IMR-90 (cell line): ENCODE data around the gene BRPF1. TPM values are rescaled to one million over a fixed set of nuclear protein-coding genes. Genes with fewer than 3 reads are reported as not detected.

ENCODE experiments used
- ATAC-seq: fragments of 200-7000 bp; cut with Tn5 transposase; 2 replicates; pipeline ENCODE4 v1.9.1; 2020; ENCODE audit warnings: low read depth, mild to moderate bottlenecking, moderate library complexity
- BruUV-seq: library from RNA; stranded (reverse); fragments of 400-500 nt; replicated peaks from 2 replicates; lab custom pipeline; 2021; lab: Mats Ljungman, UMichigan
- CTCF ChIA-PET: fragments of 300-600 bp; formaldehyde crosslinking; extraction: SDS; loops from one replicate; lab custom pipeline; 2021; ENCODE audit warnings: antibody characterized with exemption; lab: Yijun Ruan, JAX
- POLR2A ChIA-PET: fragments of 300-600 bp; sonication (Branson Sonifier 250); formaldehyde crosslinking; loops from one replicate; lab custom pipeline; 2022; ENCODE audit warnings: antibody characterized with exemption; ENCODE audit not compliant: unreplicated experiment; lab: Charles Lee
- DNase-seq: peaks from one replicate; pipeline ENCODE4 v3.0.0; 2013
- H2AFZ ChIP-seq: replicated peaks from 2 replicates; pipeline ENCODE3; 2013; ENCODE audit warnings: low read length, mild to moderate bottlenecking; ENCODE audit not compliant: poor library complexity
- H2AK5ac ChIP-seq: 2 replicates; pipeline ENCODE4 v1.6.1; 2013; ENCODE audit warnings: low read depth, low read length, inconsistent platforms
- H2AK9ac ChIP-seq: replicated peaks from 2 replicates; pipeline ENCODE3; 2013; ENCODE audit warnings: mild to moderate bottlenecking, low read depth, low read length, moderate library complexity; ENCODE audit not compliant: poor library complexity
- H2BK120ac ChIP-seq: 2 replicates; pipeline ENCODE4 v1.6.1; 2013; ENCODE audit warnings: low read depth, low read length, inconsistent platforms
- H2BK15ac ChIP-seq: 3 replicates; pipeline ENCODE4 v1.6.1; 2013; ENCODE audit warnings: low read depth, low read length, inconsistent platforms
- H2BK20ac ChIP-seq: 2 replicates; pipeline ENCODE4 v1.6.1; 2013; ENCODE audit warnings: low read depth, mild to moderate bottlenecking, inconsistent platforms, low read length, moderate library complexity
- H2BK5ac ChIP-seq: 2 replicates; pipeline ENCODE4 v1.6.1; 2013; ENCODE audit warnings: mild to moderate bottlenecking, low read depth, low read length, inconsistent platforms; ENCODE audit not compliant: poor library complexity, severe bottlenecking
- H3K14ac ChIP-seq: replicated peaks from 2 replicates; pipeline ENCODE4 v1.6.1; 2013; ENCODE audit warnings: low read depth, low read length, inconsistent platforms
- H3K18ac ChIP-seq: 2 replicates; pipeline ENCODE4 v1.6.1; 2013; ENCODE audit warnings: low read depth, low read length, control low read depth
- H3K23ac ChIP-seq: 2 replicates; pipeline ENCODE4 v1.6.1; 2013; ENCODE audit warnings: low read depth, low read length, inconsistent platforms
- H3K27ac ChIP-seq: 2 replicates; pipeline ENCODE4 v1.5.1; 2013; ENCODE audit warnings: mild to moderate bottlenecking, control low read depth, low read length; ENCODE audit not compliant: insufficient read depth
- H3K27me3 ChIP-seq: 2 replicates; pipeline ENCODE4 v1.6.1; 2013; ENCODE audit warnings: low read length; ENCODE audit not compliant: control insufficient read depth, insufficient read depth
- H3K36me3 ChIP-seq: 2 replicates; pipeline ENCODE4 v1.6.1; 2013; ENCODE audit warnings: low read length, mixed read lengths; ENCODE audit not compliant: control insufficient read depth, insufficient read depth
- H3K4ac ChIP-seq: 2 replicates; pipeline ENCODE4 v1.6.1; 2013; ENCODE audit warnings: low read depth, low read length, inconsistent platforms
- H3K4me1 ChIP-seq: 2 replicates; pipeline ENCODE4 v1.6.1; 2013; ENCODE audit warnings: low read length, mixed read lengths; ENCODE audit not compliant: control insufficient read depth, insufficient read depth
- H3K4me2 ChIP-seq: 2 replicates; pipeline ENCODE4 v1.6.1; 2013; ENCODE audit warnings: low read depth, mild to moderate bottlenecking, control low read depth, low read length, moderate library complexity
- H3K4me3 ChIP-seq: 2 replicates; pipeline ENCODE4 v1.5.1; 2013; ENCODE audit warnings: low read depth, mild to moderate bottlenecking, control low read depth, low read length, moderate library complexity; ENCODE audit not compliant: insufficient read depth
- H3K56ac ChIP-seq: 2 replicates; pipeline ENCODE4 v1.6.1; 2013; ENCODE audit warnings: low read length, inconsistent platforms; ENCODE audit not compliant: insufficient read depth; ENCODE audit errors: extremely low read depth
- H3K79me1 ChIP-seq, 2 experiments: 2 replicates each; pipeline ENCODE4 v1.6.1; 2013; ENCODE audit warnings: low read length in 2 of 2, inconsistent platforms in 1 of 2, low read depth in 1 of 2
- H3K9ac ChIP-seq: 2 replicates; pipeline ENCODE4 v1.6.1; 2013; ENCODE audit warnings: low read depth, low read length, control low read depth
- H3K9me1 ChIP-seq: 2 replicates; pipeline ENCODE4 v1.6.1; 2013; ENCODE audit warnings: low read length, inconsistent platforms; ENCODE audit not compliant: insufficient read depth
- H3K9me3 ChIP-seq: 2 replicates; pipeline ENCODE4 v1.6.1; 2013; ENCODE audit warnings: low read length; ENCODE audit not compliant: control insufficient read depth, insufficient read depth
- H4K20me1 ChIP-seq: 2 replicates; pipeline ENCODE4 v1.6.1; 2013; ENCODE audit warnings: low read length, inconsistent platforms; ENCODE audit not compliant: insufficient read depth
- H4K5ac ChIP-seq: 2 replicates; pipeline ENCODE4 v1.6.1; 2013; ENCODE audit warnings: mild to moderate bottlenecking, low read depth, low read length, control low read depth
- H4K8ac ChIP-seq, 2 experiments: 2 replicates each; pipeline ENCODE4 v1.6.1; 2013; ENCODE audit warnings: low read depth in 2 of 2, low read length in 2 of 2, control low read depth in 1 of 2, inconsistent platforms in 1 of 2
- H4K91ac ChIP-seq: 2 replicates; pipeline ENCODE4 v1.6.1; 2013; ENCODE audit warnings: low read depth, low read length, inconsistent platforms; ENCODE audit not compliant: insufficient read depth
- BHLHE40 ChIP-seq: fragments of 150-350 bp; IDR thresholded peaks from 2 replicates; pipeline ENCODE4 v1.6.1; 2016; ENCODE audit warnings: mild to moderate bottlenecking, low read depth, low read length
- CEBPB ChIP-seq: IDR thresholded peaks from 2 replicates; pipeline ENCODE4 v1.6.1; 2012; ENCODE audit warnings: low read depth, low read length, improper control_type of control experiment
- MXI1 ChIP-seq: IDR thresholded peaks from 2 replicates; pipeline ENCODE4 v1.6.1; 2012; ENCODE audit warnings: low read depth, mild to moderate bottlenecking, low read length, moderate library complexity, borderline replicate concordance
- NFE2L2 ChIP-seq: fragments of 150-350 bp; IDR thresholded peaks from 2 replicates; pipeline ENCODE4 v1.6.1; 2016; ENCODE audit warnings: low read depth, mild to moderate bottlenecking, low read length
- POLR2A ChIP-seq: IDR thresholded peaks from 2 replicates; pipeline ENCODE4 v1.6.1; 2012; ENCODE audit warnings: mild to moderate bottlenecking, low read depth, low read length
- RCOR1 ChIP-seq: IDR thresholded peaks from 2 replicates; pipeline ENCODE4 v1.6.1; 2012; ENCODE audit warnings: mild to moderate bottlenecking, low read length, improper control_type of control experiment; ENCODE audit not compliant: insufficient replicate concordance
- RFX5 ChIP-seq: IDR thresholded peaks from 2 replicates; pipeline ENCODE4 v1.8.0; 2012; ENCODE audit warnings: low read depth, mild to moderate bottlenecking, low read length, moderate library complexity
- WGBS, 2 experiments: methylation state at CpG; one replicate each; pipeline versions ENCODE4 v1.1.5 to v1.1.7; 2013; ENCODE audit warnings: missing lambda C conversion rate in 2 of 2; ENCODE audit not compliant: insufficient read length in 1 of 2; ENCODE audit errors: extremely low coverage in 2 of 2; 5-methylcytosine and 5-hydroxymethylcytosine counted together
- dilution Hi-C: fragments of 300-500 bp; cut with HindIII; formaldehyde crosslinking; loops from one replicate; pipeline ENCODE4 v1.14.3; 2018; ENCODE audit warnings: low sequenced_read_pairs; ENCODE audit not compliant: unreplicated experiment
- in situ Hi-C: fragments of 300-500 bp; cut with MboI; formaldehyde crosslinking; loops from 3 replicates; pipeline ENCODE4 v1.14.3; 2019; ENCODE audit warnings: low sequenced_read_pairs, inconsistent platforms, mixed read lengths
- intact Hi-C: fragments of 100-400 bp; cut with micrococcal nuclease; formaldehyde crosslinking; loops from 2 replicates; pipeline ENCODE4 v1.10.0; 2022
- polyA plus RNA-seq, 3 experiments: library from polyadenylated mRNA; depleted of rRNA; stranded (reverse); fragments of >200 nt; gene quantifications; 2 replicates each; pipeline ENCODE4 v1.2.3, GENCODE V29; 2012; ENCODE audit warnings: low replicate concordance in 1 of 3
- total RNA-seq: library from RNA; depleted of rRNA; stranded (reverse); fragments of >200 nt; gene quantifications from 2 replicates; pipeline ENCODE4 v1.2.3, GENCODE V29; 2012
- TF ChIP-seq, protein P1 (sequence below): conservative IDR thresholded peaks from 2 replicates; pipeline ENCODE4 v1.5.1; 2012; ENCODE audit warnings: mild to moderate bottlenecking, low read depth, low read length, improper control_type of control experiment

Gene BRPF1
- total and polyA plus RNA-seq, 2 of the 4 experiments (the other 2 are of a cell fraction) = 13.6 to 15.6 TPM

DNA sequence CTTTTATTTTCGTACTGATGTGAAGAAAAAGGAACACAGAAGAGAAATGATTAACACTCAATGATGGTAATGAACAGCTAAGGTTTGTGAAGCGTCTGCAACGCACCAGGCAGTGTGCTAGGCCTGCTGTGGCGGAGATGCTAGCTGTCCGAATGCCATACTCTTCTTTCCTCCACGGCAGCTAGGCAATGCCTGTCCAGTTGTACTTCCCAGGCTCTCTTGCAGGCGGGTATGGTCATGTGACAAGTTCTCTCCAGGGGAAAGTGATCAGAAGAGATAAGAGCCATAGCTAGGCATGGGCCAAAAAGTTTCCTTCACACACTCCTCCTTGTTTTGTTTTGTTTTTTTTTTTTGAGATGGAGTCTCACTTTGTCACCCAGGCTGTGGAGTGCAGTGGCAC lies 54.1 kb downstream of the BRPF1 start:
- no peak overlapping the region for H4K91ac ChIP-seq
- peaks cover 46% of the 10 kb centered on the region for H3K36me3 ChIP-seq
- H2BK15ac ChIP-seq = no peak overlapping the region
- no peak overlapping the region for H3K9ac ChIP-seq
- in situ Hi-C loops = no loop called here
- no peak overlapping the region for H3K4me3 ChIP-seq
- peaks cover 13 to 14% of the 10 kb centered on the region in 2 experiments for H3K79me1 ChIP-seq
- DNase-seq (no peak), ATAC-seq (no peak)
- no peaks in the 10 kb centered on the region for H3K27me3 ChIP-seq
- H2AK5ac ChIP-seq = no peak overlapping the region
- POLR2A ChIA-PET = no interaction called here
- H3K4me2 ChIP-seq = no peak overlapping the region
- no peaks in the 10 kb centered on the region for H4K20me1 ChIP-seq
- H3K27ac ChIP-seq = no peak overlapping the region
- H2BK5ac ChIP-seq = no peak overlapping the region
- no peak overlapping the region for H2AK9ac ChIP-seq
- TF ChIP-seq NFE2L2 (no peak), MXI1 (no peak), CEBPB (no peak), RFX5 (no peak), POLR2A (no peak), RCOR1 (no peak), BHLHE40 (no peak)
- TF ChIP-seq, protein P1, sequence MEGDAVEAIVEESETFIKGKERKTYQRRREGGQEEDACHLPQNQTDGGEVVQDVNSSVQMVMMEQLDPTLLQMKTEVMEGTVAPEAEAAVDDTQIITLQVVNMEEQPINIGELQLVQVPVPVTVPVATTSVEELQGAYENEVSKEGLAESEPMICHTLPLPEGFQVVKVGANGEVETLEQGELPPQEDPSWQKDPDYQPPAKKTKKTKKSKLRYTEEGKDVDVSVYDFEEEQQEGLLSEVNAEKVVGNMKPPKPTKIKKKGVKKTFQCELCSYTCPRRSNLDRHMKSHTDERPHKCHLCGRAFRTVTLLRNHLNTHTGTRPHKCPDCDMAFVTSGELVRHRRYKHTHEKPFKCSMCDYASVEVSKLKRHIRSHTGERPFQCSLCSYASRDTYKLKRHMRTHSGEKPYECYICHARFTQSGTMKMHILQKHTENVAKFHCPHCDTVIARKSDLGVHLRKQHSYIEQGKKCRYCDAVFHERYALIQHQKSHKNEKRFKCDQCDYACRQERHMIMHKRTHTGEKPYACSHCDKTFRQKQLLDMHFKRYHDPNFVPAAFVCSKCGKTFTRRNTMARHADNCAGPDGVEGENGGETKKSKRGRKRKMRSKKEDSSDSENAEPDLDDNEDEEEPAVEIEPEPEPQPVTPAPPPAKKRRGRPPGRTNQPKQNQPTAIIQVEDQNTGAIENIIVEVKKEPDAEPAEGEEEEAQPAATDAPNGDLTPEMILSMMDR = no peak
- peaks cover 7% of the 10 kb centered on the region; the same call in 1 of the 2 replicates for H3K9me1 ChIP-seq
- WGBS, 2 experiments = no CpG with 5 or more reads among the region's 7 CpGs
- CTCF ChIA-PET = no interaction called here
- H3K9me3 ChIP-seq = no peaks in the 10 kb centered on the region
- H2BK120ac ChIP-seq = no peak overlapping the region
- intact Hi-C loops = no loop called here
- no peak overlapping the region for H4K8ac ChIP-seq
- H3K23ac ChIP-seq = no peak overlapping the region
- no peak overlapping the region for H3K18ac ChIP-seq
- no peak overlapping the region for H4K5ac ChIP-seq
- H3K4me1 ChIP-seq = no peaks in the 10 kb centered on the region
- H2AFZ ChIP-seq = no peak overlapping the region
- dilution Hi-C loops = no loop called here
- no peak overlapping the region for H3K14ac ChIP-seq
- H3K56ac ChIP-seq = no peak overlapping the region
- no peak overlapping the region for H3K4ac ChIP-seq
- BruUV-seq = no TSS peak
- no peak overlapping the region for H2BK20ac ChIP-seq
